MM.1S (cell line): ENCODE results near the gene MOCOS.

Source experiments
- EZH2 ChIP-seq: fragments of 300-600 bp; sonication (generic); optimal IDR thresholded peaks from 2 replicates; pipeline ENCODE3; 2017; ENCODE audit warnings: low read depth, mild to moderate bottlenecking, antibody characterized with exemption, low read length, mixed read lengths
- EZH2phosphoT487 ChIP-seq: fragments of 300-600 bp; sonication (generic); IDR thresholded peaks from 2 replicates; pipeline ENCODE4 v1.6.1; 2018; ENCODE audit warnings: antibody characterized with exemption, low read length
- TF ChIP-seq, protein P1 (sequence below): fragments of 300-600 bp; sonication (generic); IDR thresholded peaks from 2 replicates; pipeline ENCODE4 v1.5.1; 2016; ENCODE audit warnings: antibody characterized with exemption, low read length, mixed read lengths

- TF ChIP-seq, protein P1, sequence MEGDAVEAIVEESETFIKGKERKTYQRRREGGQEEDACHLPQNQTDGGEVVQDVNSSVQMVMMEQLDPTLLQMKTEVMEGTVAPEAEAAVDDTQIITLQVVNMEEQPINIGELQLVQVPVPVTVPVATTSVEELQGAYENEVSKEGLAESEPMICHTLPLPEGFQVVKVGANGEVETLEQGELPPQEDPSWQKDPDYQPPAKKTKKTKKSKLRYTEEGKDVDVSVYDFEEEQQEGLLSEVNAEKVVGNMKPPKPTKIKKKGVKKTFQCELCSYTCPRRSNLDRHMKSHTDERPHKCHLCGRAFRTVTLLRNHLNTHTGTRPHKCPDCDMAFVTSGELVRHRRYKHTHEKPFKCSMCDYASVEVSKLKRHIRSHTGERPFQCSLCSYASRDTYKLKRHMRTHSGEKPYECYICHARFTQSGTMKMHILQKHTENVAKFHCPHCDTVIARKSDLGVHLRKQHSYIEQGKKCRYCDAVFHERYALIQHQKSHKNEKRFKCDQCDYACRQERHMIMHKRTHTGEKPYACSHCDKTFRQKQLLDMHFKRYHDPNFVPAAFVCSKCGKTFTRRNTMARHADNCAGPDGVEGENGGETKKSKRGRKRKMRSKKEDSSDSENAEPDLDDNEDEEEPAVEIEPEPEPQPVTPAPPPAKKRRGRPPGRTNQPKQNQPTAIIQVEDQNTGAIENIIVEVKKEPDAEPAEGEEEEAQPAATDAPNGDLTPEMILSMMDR = no peak
- TF ChIP-seq EZH2 (no peak), EZH2phosphoT487 (no peak)
Observed at GRCh38 chr18:36201765-36202164, 14.5 kb downstream of the MOCOS start.
